PC-9 (cell line): Measurements from ENCODE around the gene CTLA4. TPM values are rescaled to one million over a fixed set of nuclear protein-coding genes. Genes with fewer than 3 reads are reported as not detected.

Experiments used
- BruUV-seq: library from RNA; stranded (reverse); fragments of 400-500 nt; replicated peaks from 2 replicates; lab custom pipeline; 2021; lab: Mats Ljungman, UMichigan
- CTCF ChIA-PET: fragments of 300-600 bp; sonication (Branson Sonifier 250); formaldehyde crosslinking; loops from one replicate; lab custom pipeline; 2022; ENCODE audit warnings: antibody characterized with exemption; lab: Charles Lee
- POLR2A ChIA-PET: fragments of 300-600 bp; sonication (Branson Sonifier 250); formaldehyde crosslinking; loops from one replicate; lab custom pipeline; 2022; ENCODE audit warnings: antibody characterized with exemption; ENCODE audit not compliant: unreplicated experiment; lab: Charles Lee
- DNase-seq, 2 experiments: peaks; one replicate each; pipeline versions ENCODE4 v3.0.0 to v3.0.0-alpha.2; 2015 to 2022; ENCODE audit warnings: mixed read lengths in 1 of 2
- H2AFZ ChIP-seq: fragments of 200-600 bp; sonication (generic); 2 replicates; pipeline ENCODE4 v1.8.1; 2017; ENCODE audit warnings: antibody characterized with exemption
- H3F3A ChIP-seq: fragments of 200-600 bp; sonication (generic); 2 replicates; pipeline ENCODE4 v1.8.1; 2017; ENCODE audit warnings: antibody characterized with exemption, mild to moderate bottlenecking, low read depth; ENCODE audit not compliant: insufficient read depth
- H3K27ac ChIP-seq: fragments of 200-600 bp; sonication (generic); 2 replicates; pipeline ENCODE4 v1.6.1; 2016; ENCODE audit warnings: mixed run types
- H3K27me3 ChIP-seq: fragments of 200-600 bp; sonication (generic); 2 replicates; pipeline ENCODE4 v1.6.1; 2016; ENCODE audit warnings: low read depth, mixed run types; ENCODE audit not compliant: insufficient read depth
- H3K36me3 ChIP-seq: fragments of 200-600 bp; sonication (generic); 2 replicates; pipeline ENCODE4 v1.6.1; 2016; ENCODE audit warnings: low read depth, mixed run types
- H3K4me1 ChIP-seq: fragments of 200-600 bp; sonication (generic); replicated peaks from 2 replicates; pipeline ENCODE4 v1.6.1; 2016; ENCODE audit warnings: mixed run types; ENCODE audit not compliant: insufficient read depth
- H3K4me2 ChIP-seq: fragments of 200-600 bp; sonication (generic); 2 replicates; pipeline ENCODE4 v1.6.1; 2017; ENCODE audit warnings: mixed run types
- H3K4me3 ChIP-seq: fragments of 200-600 bp; sonication (generic); 2 replicates; pipeline ENCODE4 v1.6.1; 2016; ENCODE audit warnings: mixed run types
- H3K79me2 ChIP-seq: fragments of 200-600 bp; sonication (generic); 2 replicates; pipeline ENCODE4 v1.6.1; 2017; ENCODE audit warnings: low read depth, mixed run types
- H3K9me2 ChIP-seq: fragments of 200-600 bp; sonication (generic); 2 replicates; pipeline ENCODE4 v1.8.1; 2017; ENCODE audit warnings: mild to moderate bottlenecking; ENCODE audit not compliant: insufficient read depth
- H3K9me3 ChIP-seq: fragments of 200-600 bp; sonication (generic); 2 replicates; pipeline ENCODE4 v1.8.1; 2016; ENCODE audit warnings: low read depth; ENCODE audit not compliant: insufficient read depth
- H4K20me1 ChIP-seq: fragments of 200-600 bp; sonication (generic); 2 replicates; pipeline ENCODE4 v1.8.1; 2017; ENCODE audit not compliant: insufficient read depth
- EZH2 ChIP-seq: fragments of 200-600 bp; sonication (generic); IDR thresholded peaks from 2 replicates; pipeline ENCODE4 v1.8.0; 2017; ENCODE audit warnings: antibody characterized with exemption, low read depth
- intact Hi-C: fragments of 100-400 bp; cut with micrococcal nuclease; formaldehyde crosslinking; loops from one replicate; pipeline ENCODE4 v1.10.0; 2022; ENCODE audit not compliant: unreplicated experiment
- total RNA-seq: library from RNA; stranded (reverse); gene quantifications from 2 replicates; pipeline ENCODE4 v1.2.3, GENCODE V29; 2021
- TF ChIP-seq, protein P1 (sequence below): fragments of 200-600 bp; sonication (generic); conservative IDR thresholded peaks from 2 replicates; pipeline ENCODE4 v1.6.1; 2017; ENCODE audit warnings: mixed run types, antibody characterized with exemption, mild to moderate bottlenecking, moderate library complexity

CTLA4 gene
- total RNA-seq, 1 experiment from 2014 or later: not detected

DNA sequence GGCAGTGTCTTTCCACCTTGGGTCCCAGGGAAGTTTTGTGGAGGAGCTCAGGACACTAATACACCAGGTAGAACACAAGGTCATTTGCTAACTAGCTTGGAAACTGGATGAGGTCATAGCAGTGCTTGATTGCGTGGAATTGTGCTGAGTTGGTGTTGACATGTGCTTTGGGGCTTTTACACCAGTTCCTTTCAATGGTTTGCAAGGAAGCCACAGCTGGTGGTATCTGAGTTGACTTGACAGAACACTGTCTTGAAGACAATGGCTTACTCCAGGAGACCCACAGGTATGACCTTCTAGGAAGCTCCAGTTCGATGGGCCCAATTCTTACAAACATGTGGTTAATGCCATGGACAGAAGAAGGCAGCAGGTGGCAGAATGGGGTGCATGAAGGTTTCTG is 5.9 kb downstream of the CTLA4 start:
- no peaks in the 10 kb centered on the region for H3K79me2 ChIP-seq
- no peak overlapping the region for H3K27ac ChIP-seq
- TF ChIP-seq, protein P1, sequence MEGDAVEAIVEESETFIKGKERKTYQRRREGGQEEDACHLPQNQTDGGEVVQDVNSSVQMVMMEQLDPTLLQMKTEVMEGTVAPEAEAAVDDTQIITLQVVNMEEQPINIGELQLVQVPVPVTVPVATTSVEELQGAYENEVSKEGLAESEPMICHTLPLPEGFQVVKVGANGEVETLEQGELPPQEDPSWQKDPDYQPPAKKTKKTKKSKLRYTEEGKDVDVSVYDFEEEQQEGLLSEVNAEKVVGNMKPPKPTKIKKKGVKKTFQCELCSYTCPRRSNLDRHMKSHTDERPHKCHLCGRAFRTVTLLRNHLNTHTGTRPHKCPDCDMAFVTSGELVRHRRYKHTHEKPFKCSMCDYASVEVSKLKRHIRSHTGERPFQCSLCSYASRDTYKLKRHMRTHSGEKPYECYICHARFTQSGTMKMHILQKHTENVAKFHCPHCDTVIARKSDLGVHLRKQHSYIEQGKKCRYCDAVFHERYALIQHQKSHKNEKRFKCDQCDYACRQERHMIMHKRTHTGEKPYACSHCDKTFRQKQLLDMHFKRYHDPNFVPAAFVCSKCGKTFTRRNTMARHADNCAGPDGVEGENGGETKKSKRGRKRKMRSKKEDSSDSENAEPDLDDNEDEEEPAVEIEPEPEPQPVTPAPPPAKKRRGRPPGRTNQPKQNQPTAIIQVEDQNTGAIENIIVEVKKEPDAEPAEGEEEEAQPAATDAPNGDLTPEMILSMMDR: no peak
- no peak for TF ChIP-seq EZH2
- DNase-seq: no peak
- no peaks in the 10 kb centered on the region for H3K27me3 ChIP-seq
- CTCF ChIA-PET: no interaction called here
- H2AFZ ChIP-seq: no peak overlapping the region
- no peaks in the 10 kb centered on the region for H3K9me3 ChIP-seq
- POLR2A ChIA-PET: no interaction called here
- BruUV-seq: no TSS peak
- no peaks in the 10 kb centered on the region for H3K9me2 ChIP-seq
- no peaks in the 10 kb centered on the region for H3K4me1 ChIP-seq
- H4K20me1 ChIP-seq: no peaks in the 10 kb centered on the region
- no peaks in the 10 kb centered on the region for H3K36me3 ChIP-seq
- intact Hi-C loops: no loop called here
- no peak overlapping the region for H3K4me2 ChIP-seq
- no peaks in the 10 kb centered on the region for H3F3A ChIP-seq
- no peak overlapping the region for H3K4me3 ChIP-seq

DNA sequence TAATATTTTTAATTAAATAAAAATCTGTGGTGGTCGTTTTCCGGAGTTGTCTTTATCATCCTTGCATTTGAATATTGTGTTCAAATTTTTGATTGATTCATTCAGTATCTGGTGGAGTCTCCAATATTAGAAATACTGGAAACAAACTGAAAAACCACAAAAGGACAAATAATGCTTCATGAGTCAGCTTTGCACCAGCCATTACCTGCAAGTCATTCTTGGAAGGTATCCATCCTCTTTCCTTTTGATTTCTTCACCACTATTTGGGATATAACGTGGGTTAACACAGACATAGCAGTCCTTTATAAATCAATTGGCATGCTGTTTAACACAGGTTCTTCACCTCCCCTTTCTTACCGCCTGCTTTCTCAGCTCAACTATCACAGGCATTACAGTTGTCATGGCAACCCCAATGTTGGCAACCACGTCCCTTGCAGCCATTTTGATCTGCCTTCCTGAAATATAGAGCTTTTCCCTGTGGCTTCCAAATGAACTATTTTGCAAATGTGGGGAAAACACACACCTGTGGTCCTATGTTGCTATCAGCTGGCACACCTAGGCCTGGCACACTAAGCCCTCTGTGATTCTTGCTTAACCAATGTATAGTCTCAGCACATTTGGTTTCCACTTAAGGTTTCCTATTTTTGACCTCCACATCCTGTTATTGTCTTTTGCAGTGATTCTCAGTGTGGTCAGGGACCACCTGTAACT is 6.5 kb downstream of the CTLA4 start:
- no peak overlapping the region for H2AFZ ChIP-seq
- TF ChIP-seq, protein P1: no peak
- TF ChIP-seq EZH2: no peak

DNA sequence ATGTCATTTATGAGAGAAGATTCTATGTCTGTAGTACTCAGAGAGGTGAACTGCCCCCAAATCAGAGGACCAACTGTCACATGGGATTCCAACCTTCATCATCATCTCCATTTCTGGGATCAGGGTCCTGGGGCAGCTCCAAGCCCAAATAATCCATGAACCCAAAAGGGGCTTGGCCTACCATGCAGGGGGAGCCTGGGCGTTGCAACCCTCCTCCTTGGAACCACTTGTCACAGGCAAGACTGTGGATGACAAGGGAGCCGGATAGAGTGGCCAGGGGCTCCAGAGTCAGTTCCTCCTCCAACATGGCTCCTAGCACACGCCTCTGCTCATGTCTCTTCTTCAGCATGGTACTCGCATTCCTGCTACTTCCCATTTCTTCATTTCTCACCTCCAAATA is 7.9 kb downstream of the CTLA4 start:
- Histone ChIP-seq H3K4me3 (no peak overlapping the region), H3K9me2 (no peaks in the 10 kb centered on the region), H2AFZ (no peak overlapping the region), H3K4me1 (no peaks in the 10 kb centered on the region), H3K9me3 (no peaks in the 10 kb centered on the region), H3K27me3 (no peaks in the 10 kb centered on the region), H3K27ac (no peak overlapping the region), H3K4me2 (no peak overlapping the region), H4K20me1 (no peaks in the 10 kb centered on the region), H3K79me2 (no peaks in the 10 kb centered on the region), H3F3A (no peaks in the 10 kb centered on the region), H3K36me3 (no peaks in the 10 kb centered on the region)
- no TSS peak for BruUV-seq
- intact Hi-C loops: no loop called here
- POLR2A ChIA-PET: no interaction called here
- no peak for DNase-seq
- TF ChIP-seq EZH2: no peak
- TF ChIP-seq, protein P1: no peak
- CTCF ChIA-PET: no interaction called here

More for the DNA sequence above, 6.5 kb downstream of the CTLA4 start:
- Histone ChIP-seq H3K4me3 (no peak overlapping the region), H3K27me3 (no peaks in the 10 kb centered on the region), H4K20me1 (no peaks in the 10 kb centered on the region), H3K36me3 (no peaks in the 10 kb centered on the region), H3K9me2 (no peaks in the 10 kb centered on the region), H3K4me2 (no peak overlapping the region), H3K4me1 (no peaks in the 10 kb centered on the region), H3K27ac (no peak overlapping the region), H3K9me3 (no peaks in the 10 kb centered on the region), H3K79me2 (no peaks in the 10 kb centered on the region), H3F3A (no peaks in the 10 kb centered on the region)
- POLR2A ChIA-PET: no interaction called here
- intact Hi-C loops: no loop called here
- CTCF ChIA-PET: no interaction called here
- DNase-seq: no peak
- no TSS peak for BruUV-seq
